OCI-LY7 (cell line): ENCODE measurements around the gene CLSTN2. TPM values are rescaled to one million over a fixed set of nuclear protein-coding genes. Genes with fewer than 3 reads are reported as not detected.

Experiments used
- BruUV-seq: library from RNA; stranded (reverse); fragments of 400-500 nt; replicated peaks from 2 replicates; lab custom pipeline; 2021; lab: Mats Ljungman, UMichigan
- CTCF ChIA-PET: fragments of 300-600 bp; sonication (Branson Sonifier 250); formaldehyde crosslinking; loops from one replicate; lab custom pipeline; 2022; ENCODE audit warnings: antibody characterized with exemption; ENCODE audit not compliant: unreplicated experiment; lab: Charles Lee
- POLR2A ChIA-PET: fragments of 300-600 bp; sonication (Branson Sonifier 250); formaldehyde crosslinking; loops from one replicate; lab custom pipeline; 2022; ENCODE audit warnings: antibody characterized with exemption; lab: Charles Lee
- DNase-seq: peaks from one replicate; pipeline ENCODE4 v3.0.0-alpha.2; 2015; ENCODE audit warnings: low spot score
- H2AFZ ChIP-seq: fragments of 200-600 bp; sonication (generic), shearing (Covaris generic); 2 replicates; pipeline ENCODE4 v1.6.1; 2014; ENCODE audit warnings: mild to moderate bottlenecking, antibody characterized with exemption, low read length, moderate library complexity
- H3K27ac ChIP-seq: fragments of 200-600 bp; sonication (generic); 2 replicates; pipeline ENCODE4 v1.5.1; 2014; ENCODE audit warnings: mixed run types, low read depth, mild to moderate bottlenecking, moderate library complexity, low read length, inconsistent platforms; ENCODE audit not compliant: poor library complexity, severe bottlenecking
- H3K36me3 ChIP-seq: fragments of 200-600 bp; sonication (generic); 2 replicates; pipeline ENCODE4 v1.6.1; 2014; ENCODE audit warnings: mild to moderate bottlenecking, antibody characterized with exemption, low read length, moderate library complexity, mixed read lengths; ENCODE audit not compliant: insufficient read depth
- H3K4me1 ChIP-seq: fragments of 200-600 bp; sonication (generic); 2 replicates; pipeline ENCODE4 v1.5.1; 2014; ENCODE audit warnings: mild to moderate bottlenecking, low read length; ENCODE audit not compliant: insufficient read depth, poor library complexity, severe bottlenecking
- H3K4me2 ChIP-seq: fragments of 200-600 bp; sonication (generic); 2 replicates; pipeline ENCODE4 v1.6.1; 2014; ENCODE audit warnings: mild to moderate bottlenecking, low read length
- H3K4me3 ChIP-seq: fragments of 200-600 bp; sonication (generic); 2 replicates; pipeline ENCODE4 v1.5.1; 2014; ENCODE audit warnings: mild to moderate bottlenecking, low read depth, low read length; ENCODE audit not compliant: poor library complexity, severe bottlenecking
- H3K79me2 ChIP-seq: fragments of 200-600 bp; sonication (generic); 2 replicates; pipeline ENCODE4 v1.6.1; 2016; ENCODE audit warnings: low read depth, mild to moderate bottlenecking, low read length, moderate library complexity, mixed read lengths; ENCODE audit not compliant: insufficient read depth
- H3K9me2 ChIP-seq: fragments of 200-600 bp; sonication (generic); 2 replicates; pipeline ENCODE4 v1.6.1; 2016; ENCODE audit warnings: mild to moderate bottlenecking, low read length, mixed read lengths; ENCODE audit not compliant: insufficient read depth
- H3K9me3 ChIP-seq: fragments of 200-600 bp; sonication (generic); 2 replicates; pipeline ENCODE4 v1.6.1; 2014; ENCODE audit warnings: mild to moderate bottlenecking, mixed run types, low read length, mixed read lengths
- H4K20me1 ChIP-seq: fragments of 200-600 bp; sonication (generic); 2 replicates; pipeline ENCODE4 v1.6.1; 2014; ENCODE audit warnings: mild to moderate bottlenecking, antibody characterized with exemption, low read length, moderate library complexity, mixed read lengths; ENCODE audit not compliant: insufficient read depth
- CTCF ChIP-seq: fragments of 200-600 bp; sonication (generic); conservative IDR thresholded peaks from 2 replicates; pipeline ENCODE4 v1.5.1; 2014; ENCODE audit warnings: mild to moderate bottlenecking, antibody characterized with exemption, low read length, moderate library complexity, mixed read lengths
- EZH2phosphoT487 ChIP-seq: fragments of 200-600 bp; sonication (generic); IDR thresholded peaks from 2 replicates; pipeline ENCODE4 v1.6.1; 2018; ENCODE audit warnings: low read depth, borderline replicate concordance, mild to moderate bottlenecking, mixed run types, antibody characterized with exemption, low read length, moderate library complexity, mixed read lengths
- intact Hi-C: fragments of 100-400 bp; cut with micrococcal nuclease; formaldehyde crosslinking; loops from one replicate; pipeline ENCODE4 v1.10.0; 2022; ENCODE audit not compliant: unreplicated experiment
- total RNA-seq, 2 experiments: library from RNA; depleted of rRNA in 1 of 2; stranded (reverse); fragments of >200 nt in 1 of 2; shearing (Covaris generic) in 1 of 2; gene quantifications; 2 replicates each; pipeline ENCODE4 v1.2.3, GENCODE V29; 2014 to 2022

The CLSTN2 gene
- total RNA-seq, 2 experiments from 2014 or later = not detected

GRCh38 chr3:139975594-139976365, 40.8 kb downstream of the CLSTN2 start:
- intact Hi-C loops = no loop called here
- Histone ChIP-seq H3K9me3 (no peaks in the 10 kb centered on the region), H3K4me3 (no peak overlapping the region), H3K27ac (no peak overlapping the region), H3K9me2 (no peaks in the 10 kb centered on the region), H2AFZ (no peak overlapping the region), H3K4me1 (no peaks in the 10 kb centered on the region), H3K4me2 (no peak overlapping the region), H3K79me2 (no peaks in the 10 kb centered on the region), H4K20me1 (no peaks in the 10 kb centered on the region), H3K36me3 (no peaks in the 10 kb centered on the region)
- POLR2A ChIA-PET = interaction anchor here (0.6 to 1.1 kb wide), 2 partner anchors 10 to 114 kb away, joined by 3 to 5 read pairs; no protein-coding TSS in a partner anchor
- CTCF ChIA-PET = no interaction called here
- no peak for TF ChIP-seq EZH2phosphoT487
- no peak for TF ChIP-seq CTCF
- DNase-seq = no peak
- no TSS peak for BruUV-seq

- H3K79me2 ChIP-seq = no peaks in the 10 kb centered on the region
- H3K27ac ChIP-seq = no peak overlapping the region
- no peaks in the 10 kb centered on the region for H4K20me1 ChIP-seq
- ChIA-PET POLR2A (interaction anchor here (0.6 kb wide), 1 partner anchor 51 kb away, joined by 4 read pairs; no protein-coding TSS in a partner anchor), CTCF (interaction anchor here (0.5 kb wide), 1 partner anchor 1053 kb away, joined by 3 read pairs; no protein-coding TSS in a partner anchor)
- H3K4me3 ChIP-seq = no peak overlapping the region
- H3K36me3 ChIP-seq = no peaks in the 10 kb centered on the region
- TF ChIP-seq EZH2phosphoT487 (no peak), CTCF (no peak)
- no TSS peak for BruUV-seq
- H3K9me2 ChIP-seq = no peaks in the 10 kb centered on the region
- DNase-seq = no peak
- intact Hi-C loops = no loop called here
- H3K4me2 ChIP-seq = no peak overlapping the region
- H3K9me3 ChIP-seq = no peaks in the 10 kb centered on the region
- no peaks in the 10 kb centered on the region for H3K4me1 ChIP-seq
- H2AFZ ChIP-seq = no peak overlapping the region
These were observed 44.0 kb downstream of the CLSTN2 start for GRCh38 chr3:139978966-139979365.

- Histone ChIP-seq H3K4me3 (no peak overlapping the region), H3K4me1 (no peaks in the 10 kb centered on the region), H3K36me3 (no peaks in the 10 kb centered on the region), H3K9me2 (no peaks in the 10 kb centered on the region), H4K20me1 (no peaks in the 10 kb centered on the region), H3K4me2 (no peak overlapping the region), H3K79me2 (no peaks in the 10 kb centered on the region), H2AFZ (no peak overlapping the region), H3K9me3 (no peaks in the 10 kb centered on the region), H3K27ac (no peak overlapping the region)
- intact Hi-C loops = no loop called here
- no TSS peak for BruUV-seq
- DNase-seq = no peak
- CTCF ChIA-PET = no interaction called here
- POLR2A ChIA-PET = no interaction called here
- no peak for TF ChIP-seq CTCF
- TF ChIP-seq EZH2phosphoT487 = no peak
These were observed 45.0 kb downstream of the CLSTN2 start for GRCh38 chr3:139979991-139980390.
